ENCODE results near the gene SH3GL3.

Gene SH3GL3

GRCh38 chr15:83471307-83471866, 24.2 kb downstream of the SH3GL3 start:
- no peaks in the 10 kb centered on the region for H3K4me1 ChIP-seq (ENCODE audit: control insufficient read depth, insufficient read depth, low read length)
- no peak overlapping the region for H3K4me3 ChIP-seq (ENCODE audit: low read length)
- H3K36me3 ChIP-seq (ENCODE audit: control insufficient read depth, insufficient read depth, low read length) = no peaks in the 10 kb centered on the region
- H3K9ac ChIP-seq (ENCODE audit: low read length) = no peak overlapping the region
- no peak overlapping the region for H3K27ac ChIP-seq (ENCODE audit: low read depth, low read length)
- H3K27me3 ChIP-seq (ENCODE audit: control insufficient read depth, insufficient read depth, low read length) = no peaks in the 10 kb centered on the region

GRCh38 chr15:83472151-83472550, 25.0 kb downstream of the SH3GL3 start:
- no peak overlapping the region for H3K27ac ChIP-seq (ENCODE audit: low read depth, low read length)
- H3K9ac ChIP-seq (ENCODE audit: low read length) = no peak overlapping the region
- H3K36me3 ChIP-seq (ENCODE audit: control insufficient read depth, insufficient read depth, low read length) = no peaks in the 10 kb centered on the region
- H3K4me1 ChIP-seq (ENCODE audit: control insufficient read depth, insufficient read depth, low read length) = no peaks in the 10 kb centered on the region
- no peak overlapping the region for H3K4me3 ChIP-seq (ENCODE audit: low read length)
- no peaks in the 10 kb centered on the region for H3K27me3 ChIP-seq (ENCODE audit: control insufficient read depth, insufficient read depth, low read length)

DNA sequence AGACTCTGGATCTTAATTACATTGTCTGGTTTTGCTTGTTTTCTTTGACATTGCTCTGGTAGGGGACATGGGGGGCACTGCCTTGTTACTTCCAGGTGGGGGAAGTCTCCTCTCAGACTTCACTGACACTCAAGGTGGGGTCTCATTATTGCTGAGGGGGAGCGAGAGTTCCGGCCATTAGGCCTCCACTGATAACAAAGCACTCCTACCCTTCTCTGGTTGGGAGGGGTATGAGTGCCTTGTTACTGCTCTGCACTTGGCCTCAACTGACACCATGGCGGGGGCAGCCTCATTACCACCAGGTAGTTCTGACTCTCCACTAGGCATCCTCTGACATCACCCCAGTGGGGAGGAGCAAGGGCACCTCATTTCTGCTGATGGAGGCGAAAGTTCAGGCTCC, 25.7 kb downstream of the SH3GL3 start:
- Histone ChIP-seq H3K9ac (ENCODE audit: low read length) (no peak overlapping the region), H3K36me3 (ENCODE audit: control insufficient read depth, insufficient read depth, low read length) (no peaks in the 10 kb centered on the region)

DNA sequence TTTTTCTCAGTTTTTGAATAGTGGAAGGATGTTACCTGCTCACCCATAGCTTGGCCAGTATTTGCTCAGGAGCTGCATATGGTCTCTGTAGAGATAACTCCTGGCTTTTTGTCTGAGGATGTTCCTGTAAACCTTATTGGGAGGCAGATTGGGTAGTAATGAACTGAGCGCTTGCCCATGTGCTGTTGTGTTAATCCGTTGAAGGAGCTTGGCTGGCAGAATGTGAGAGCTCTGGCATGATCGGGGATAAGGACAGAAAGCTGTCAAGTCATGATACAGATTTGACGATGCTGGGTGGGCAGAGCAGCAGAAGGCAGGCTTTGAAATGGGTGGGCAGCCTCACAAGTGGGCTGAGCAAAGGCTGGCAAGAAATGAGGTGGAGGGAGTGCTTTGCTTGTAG, 27.4 kb downstream of the SH3GL3 start:
- H3K36me3 ChIP-seq (ENCODE audit: control insufficient read depth, insufficient read depth, low read length) = no peaks in the 10 kb centered on the region
- H3K27ac ChIP-seq (ENCODE audit: low read depth, low read length) = no peak overlapping the region
- H3K27me3 ChIP-seq (ENCODE audit: control insufficient read depth, insufficient read depth, low read length) = no peaks in the 10 kb centered on the region
- no peak overlapping the region for H3K9ac ChIP-seq (ENCODE audit: low read length)
- no peak overlapping the region for H3K4me3 ChIP-seq (ENCODE audit: low read length)
- no peaks in the 10 kb centered on the region for H3K4me1 ChIP-seq (ENCODE audit: control insufficient read depth, insufficient read depth, low read length)

More for the DNA sequence above, 25.7 kb downstream of the SH3GL3 start:
- Histone ChIP-seq H3K27me3 (ENCODE audit: control insufficient read depth, insufficient read depth, low read length) (no peaks in the 10 kb centered on the region), H3K27ac (ENCODE audit: low read depth, low read length) (no peak overlapping the region), H3K4me1 (ENCODE audit: control insufficient read depth, insufficient read depth, low read length) (no peaks in the 10 kb centered on the region), H3K4me3 (ENCODE audit: low read length) (no peak overlapping the region)

- Histone ChIP-seq H3K27me3 (ENCODE audit: control insufficient read depth, insufficient read depth, low read length) (no peaks in the 10 kb centered on the region), H3K4me1 (ENCODE audit: control insufficient read depth, insufficient read depth, low read length) (no peaks in the 10 kb centered on the region), H3K4me3 (ENCODE audit: low read length) (no peak overlapping the region), H3K36me3 (ENCODE audit: control insufficient read depth, insufficient read depth, low read length) (no peaks in the 10 kb centered on the region), H3K27ac (ENCODE audit: low read depth, low read length) (no peak overlapping the region), H3K9ac (ENCODE audit: low read length) (no peak overlapping the region)
Measured at GRCh38 chr15:83475551-83475950, 28.4 kb downstream of the SH3GL3 start.

- Histone ChIP-seq H3K36me3 (ENCODE audit: control insufficient read depth, insufficient read depth, low read length) (no peaks in the 10 kb centered on the region), H3K9ac (ENCODE audit: low read length) (no peak overlapping the region), H3K4me1 (ENCODE audit: control insufficient read depth, insufficient read depth, low read length) (no peaks in the 10 kb centered on the region), H3K4me3 (ENCODE audit: low read length) (no peak overlapping the region), H3K27me3 (ENCODE audit: control insufficient read depth, insufficient read depth, low read length) (no peaks in the 10 kb centered on the region), H3K27ac (ENCODE audit: low read depth, low read length) (no peak overlapping the region)
Measured at GRCh38 chr15:83476066-83476465, 28.9 kb downstream of the SH3GL3 start.

GRCh38 chr15:83476708-83477107, 29.6 kb downstream of the SH3GL3 start:
- no peak overlapping the region for H3K27ac ChIP-seq (ENCODE audit: low read depth, low read length)
- no peaks in the 10 kb centered on the region for H3K27me3 ChIP-seq (ENCODE audit: control insufficient read depth, insufficient read depth, low read length)
- no peaks in the 10 kb centered on the region for H3K4me1 ChIP-seq (ENCODE audit: control insufficient read depth, insufficient read depth, low read length)
- H3K4me3 ChIP-seq (ENCODE audit: low read length) = no peak overlapping the region
- H3K36me3 ChIP-seq (ENCODE audit: control insufficient read depth, insufficient read depth, low read length) = no peaks in the 10 kb centered on the region
- no peak overlapping the region for H3K9ac ChIP-seq (ENCODE audit: low read length)

GRCh38 chr15:83477172-83477807, 30.1 kb downstream of the SH3GL3 start:
- no peaks in the 10 kb centered on the region for H3K4me1 ChIP-seq (ENCODE audit: control insufficient read depth, insufficient read depth, low read length)
- H3K27me3 ChIP-seq (ENCODE audit: control insufficient read depth, insufficient read depth, low read length) = no peaks in the 10 kb centered on the region
- H3K9ac ChIP-seq (ENCODE audit: low read length) = no peak overlapping the region
- no peaks in the 10 kb centered on the region for H3K36me3 ChIP-seq (ENCODE audit: control insufficient read depth, insufficient read depth, low read length)
- no peak overlapping the region for H3K27ac ChIP-seq (ENCODE audit: low read depth, low read length)
- H3K4me3 ChIP-seq (ENCODE audit: low read length) = no peak overlapping the region

DNA sequence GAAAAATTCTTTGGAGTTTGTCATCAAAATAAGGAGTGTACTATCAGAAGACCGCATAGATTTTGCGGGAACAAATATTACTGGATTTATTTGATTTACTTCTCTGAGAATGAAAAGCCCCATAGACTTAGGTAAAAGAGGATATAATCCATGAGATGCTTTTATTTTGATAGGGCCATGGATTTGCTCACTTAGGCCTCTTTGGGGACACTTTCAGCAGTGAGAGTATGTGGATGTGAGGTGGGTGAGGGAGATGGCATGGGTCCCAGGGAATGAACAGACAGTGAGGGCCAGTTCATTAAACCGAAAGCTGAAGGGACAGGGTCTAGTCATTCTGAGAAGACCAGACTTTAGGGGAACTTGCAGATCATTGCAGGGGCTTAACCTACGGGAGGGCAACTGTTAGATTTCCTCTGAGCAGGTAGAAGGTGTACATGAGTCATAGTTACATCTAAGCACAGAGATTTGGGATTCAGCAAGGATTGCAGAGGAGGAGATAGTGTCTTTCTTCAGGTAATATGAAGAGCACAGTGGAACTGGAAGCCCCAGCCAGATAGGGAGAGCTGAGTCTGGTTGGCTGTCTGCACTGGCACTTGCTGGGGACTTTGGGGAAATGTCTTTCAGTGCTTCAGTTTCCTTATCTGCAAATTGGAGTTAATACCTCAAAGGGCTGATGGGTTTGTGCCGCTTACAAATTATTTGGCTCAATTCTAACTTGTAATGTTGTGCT, 30.8 kb downstream of the SH3GL3 start:
- no peak overlapping the region for H3K4me3 ChIP-seq (ENCODE audit: low read length)
- no peak overlapping the region for H3K27ac ChIP-seq (ENCODE audit: low read depth, low read length)
- H3K36me3 ChIP-seq (ENCODE audit: control insufficient read depth, insufficient read depth, low read length) = no peaks in the 10 kb centered on the region

DNA sequence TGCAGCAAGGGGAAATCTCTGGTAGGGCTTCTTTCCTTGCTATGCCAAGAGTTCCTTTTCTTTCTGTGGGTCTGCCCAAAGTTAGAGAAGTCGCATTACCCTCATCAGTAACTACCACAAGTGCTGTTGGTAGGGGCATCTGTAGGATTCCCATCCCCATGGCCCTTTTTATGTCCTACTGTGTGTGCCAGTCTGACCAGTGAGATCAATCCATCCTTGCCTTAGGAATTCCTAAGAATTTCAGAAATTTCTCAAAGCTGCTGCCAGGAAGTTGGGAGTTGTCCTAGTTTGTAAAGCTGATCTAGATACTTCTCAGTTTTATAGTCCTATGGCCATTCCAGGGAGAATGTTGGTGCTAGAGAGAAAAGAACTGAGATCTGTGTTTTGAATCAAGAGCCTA, 36.5 kb downstream of the SH3GL3 start:
- Histone ChIP-seq H3K4me1 (ENCODE audit: control insufficient read depth, insufficient read depth, low read length) (no peaks in the 10 kb centered on the region), H3K9ac (ENCODE audit: low read length) (no peak overlapping the region), H3K27ac (ENCODE audit: low read depth, low read length) (no peak overlapping the region), H3K4me3 (ENCODE audit: low read length) (no peak overlapping the region), H3K27me3 (ENCODE audit: control insufficient read depth, insufficient read depth, low read length) (no peaks in the 10 kb centered on the region), H3K36me3 (ENCODE audit: control insufficient read depth, insufficient read depth, low read length) (no peaks in the 10 kb centered on the region)

More for the DNA sequence above, 30.8 kb downstream of the SH3GL3 start:
- Histone ChIP-seq H3K9ac (ENCODE audit: low read length) (no peak overlapping the region), H3K27me3 (ENCODE audit: control insufficient read depth, insufficient read depth, low read length) (no peaks in the 10 kb centered on the region), H3K4me1 (ENCODE audit: control insufficient read depth, insufficient read depth, low read length) (no peaks in the 10 kb centered on the region)

GRCh38 chr15:83484636-83485035, 37.5 kb downstream of the SH3GL3 start:
- Histone ChIP-seq H3K36me3 (ENCODE audit: control insufficient read depth, insufficient read depth, low read length) (no peaks in the 10 kb centered on the region), H3K4me3 (ENCODE audit: low read length) (no peak overlapping the region), H3K9ac (ENCODE audit: low read length) (no peak overlapping the region), H3K27ac (ENCODE audit: low read depth, low read length) (no peak overlapping the region), H3K4me1 (ENCODE audit: control insufficient read depth, insufficient read depth, low read length) (no peaks in the 10 kb centered on the region), H3K27me3 (ENCODE audit: control insufficient read depth, insufficient read depth, low read length) (no peaks in the 10 kb centered on the region)

DNA sequence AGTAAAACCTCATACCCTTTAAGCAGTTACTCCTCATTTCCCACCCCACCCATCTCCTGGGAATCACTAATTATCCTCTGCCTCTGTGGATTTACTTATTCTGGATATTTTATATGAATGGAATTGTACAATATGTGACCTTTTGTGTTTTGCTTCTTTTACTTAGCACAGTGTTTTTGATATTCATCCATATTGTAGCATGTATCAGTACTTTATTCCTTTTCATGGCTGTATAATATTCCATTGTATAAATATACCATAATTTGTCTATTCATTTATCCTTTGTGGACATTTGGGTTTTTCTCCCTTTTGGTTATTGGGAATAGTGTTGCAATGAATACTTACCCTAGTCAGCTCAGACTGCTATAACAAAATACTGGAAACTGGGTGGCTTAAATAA, 39.2 kb downstream of the SH3GL3 start:
- H3K4me1 ChIP-seq (ENCODE audit: control insufficient read depth, insufficient read depth, low read length) = no peaks in the 10 kb centered on the region
- no peak overlapping the region for H3K4me3 ChIP-seq (ENCODE audit: low read length)
- no peak overlapping the region for H3K9ac ChIP-seq (ENCODE audit: low read length)
- H3K36me3 ChIP-seq (ENCODE audit: control insufficient read depth, insufficient read depth, low read length) = no peaks in the 10 kb centered on the region
- no peaks in the 10 kb centered on the region for H3K27me3 ChIP-seq (ENCODE audit: control insufficient read depth, insufficient read depth, low read length)
- no peak overlapping the region for H3K27ac ChIP-seq (ENCODE audit: low read depth, low read length)

- no peaks in the 10 kb centered on the region for H3K4me1 ChIP-seq (ENCODE audit: control insufficient read depth, insufficient read depth, low read length)
- H3K27ac ChIP-seq (ENCODE audit: low read depth, low read length) = no peak overlapping the region
- H3K4me3 ChIP-seq (ENCODE audit: low read length) = no peak overlapping the region
- no peaks in the 10 kb centered on the region for H3K36me3 ChIP-seq (ENCODE audit: control insufficient read depth, insufficient read depth, low read length)
- H3K27me3 ChIP-seq (ENCODE audit: control insufficient read depth, insufficient read depth, low read length) = no peaks in the 10 kb centered on the region
- no peak overlapping the region for H3K9ac ChIP-seq (ENCODE audit: low read length)
Measured at GRCh38 chr15:83487519-83487918, 40.4 kb downstream of the SH3GL3 start.
